DMS153 (cell line): Measurements from ENCODE around the gene EIF3L.

ENCODE experiments used
- DNase-seq: peaks from one replicate; lab custom pipeline; 2025; lab: John Stamatoyannopoulos, UW

Gene EIF3L

DNA sequence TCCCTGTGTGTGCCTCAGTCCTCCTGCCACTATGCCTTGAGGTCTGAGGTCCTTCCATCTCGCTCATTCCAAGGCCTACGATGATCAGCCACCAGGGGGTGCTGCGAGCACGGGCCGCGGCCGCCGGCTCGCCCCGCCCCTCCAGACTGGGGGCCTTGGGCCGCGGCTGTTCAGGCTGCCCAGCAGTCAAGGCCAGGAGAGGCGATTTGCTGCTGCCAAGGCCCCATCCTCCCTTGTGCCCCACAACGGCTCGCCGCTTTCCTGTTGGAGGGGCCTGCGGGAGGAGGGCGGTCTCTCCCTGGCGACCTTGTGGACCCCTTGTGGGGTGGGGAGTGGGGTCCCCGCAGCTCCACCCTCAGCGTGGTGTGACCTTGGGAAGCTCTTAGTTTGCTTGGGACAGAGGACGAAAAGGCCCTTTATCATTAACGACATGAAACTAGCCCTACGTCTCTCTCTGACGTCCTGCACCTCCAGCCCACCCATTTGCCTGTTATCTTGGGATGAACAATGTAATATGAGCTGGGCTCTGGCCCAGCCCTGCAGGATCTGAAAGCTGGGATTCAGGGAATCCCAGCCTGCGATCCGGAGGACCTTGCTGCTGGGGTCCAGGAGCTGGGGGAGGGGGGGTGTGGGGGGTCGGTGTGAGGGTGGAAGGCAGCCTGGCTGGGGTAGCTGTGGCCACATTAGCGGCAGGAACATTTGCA, 31.4 kb upstream of the EIF3L start:
- DNase-seq, result peak; percentile 58

DNA sequence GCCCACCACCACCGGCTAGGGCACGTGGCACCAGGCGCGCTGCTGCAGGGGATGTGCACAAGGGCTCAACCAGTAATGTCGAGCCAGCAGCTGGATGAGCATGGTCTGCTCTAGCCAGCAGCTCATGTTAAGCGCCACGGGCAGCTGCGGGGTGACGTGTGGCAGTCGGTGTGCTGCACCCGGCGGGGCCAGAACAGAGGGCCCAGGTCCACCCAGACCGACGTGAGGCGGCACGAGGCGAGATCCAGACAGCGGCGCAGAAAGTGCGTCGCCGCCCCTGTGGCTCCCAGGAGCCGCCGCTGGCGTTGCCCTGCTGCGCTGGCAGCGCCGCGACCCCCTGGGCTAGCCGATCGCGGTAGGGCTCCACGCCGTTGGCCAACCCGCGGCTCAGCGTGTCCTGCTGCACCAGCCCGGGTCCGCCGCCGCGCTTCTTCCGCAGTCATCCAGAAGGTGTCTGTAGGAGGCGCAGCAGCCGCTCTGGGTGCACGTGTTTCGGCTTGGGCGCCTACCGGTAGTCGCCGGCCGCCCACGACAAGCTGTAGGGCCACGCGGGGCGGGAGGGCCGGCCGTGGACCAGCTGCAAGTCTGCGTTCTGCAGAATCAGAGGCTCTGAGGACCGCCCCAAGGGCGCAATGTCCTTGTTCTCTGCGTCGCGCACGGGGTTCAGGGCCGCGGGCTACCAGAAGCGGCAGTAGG, 30.7 kb upstream of the EIF3L start:
- peak; percentile 6 for DNase-seq

DNA sequence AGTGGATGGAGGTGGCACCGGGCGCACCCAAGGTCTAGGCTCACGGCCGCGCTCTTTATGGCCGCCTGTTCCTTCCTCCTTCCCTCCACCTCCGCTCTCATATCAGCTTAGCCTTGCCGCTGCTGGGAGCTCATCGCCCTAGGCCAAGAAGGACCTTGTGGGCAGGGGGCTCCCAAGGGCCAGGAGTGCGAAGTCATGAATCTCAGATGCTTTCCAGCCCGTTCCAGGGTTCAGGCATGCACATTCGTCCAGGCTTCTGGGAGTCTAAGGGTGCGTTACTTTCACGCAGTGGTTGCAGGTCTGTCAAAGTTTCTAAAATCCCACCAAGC, 30.1 kb upstream of the EIF3L start:
- DNase-seq, result no peak

DNA sequence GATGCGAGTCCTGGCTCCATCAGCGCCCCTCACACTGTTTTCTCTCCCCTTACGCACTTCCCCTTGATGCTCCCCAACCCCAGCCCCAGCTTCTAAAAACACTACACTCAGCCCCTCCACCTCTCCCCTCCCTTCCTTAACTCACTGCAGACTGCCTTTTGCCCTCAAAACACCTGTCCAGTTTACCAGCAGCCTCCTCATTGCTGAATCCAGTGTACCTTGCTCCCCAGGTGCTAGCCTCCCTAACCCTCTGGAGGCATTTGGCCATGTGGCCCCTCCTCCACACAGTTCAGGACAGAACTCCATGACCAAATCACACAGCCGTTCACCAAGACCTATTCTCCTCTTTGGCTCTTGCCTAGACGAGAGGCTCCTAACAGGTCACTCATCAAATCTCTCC, 28.9 kb upstream of the EIF3L start:
- DNase-seq, result no peak

DNA sequence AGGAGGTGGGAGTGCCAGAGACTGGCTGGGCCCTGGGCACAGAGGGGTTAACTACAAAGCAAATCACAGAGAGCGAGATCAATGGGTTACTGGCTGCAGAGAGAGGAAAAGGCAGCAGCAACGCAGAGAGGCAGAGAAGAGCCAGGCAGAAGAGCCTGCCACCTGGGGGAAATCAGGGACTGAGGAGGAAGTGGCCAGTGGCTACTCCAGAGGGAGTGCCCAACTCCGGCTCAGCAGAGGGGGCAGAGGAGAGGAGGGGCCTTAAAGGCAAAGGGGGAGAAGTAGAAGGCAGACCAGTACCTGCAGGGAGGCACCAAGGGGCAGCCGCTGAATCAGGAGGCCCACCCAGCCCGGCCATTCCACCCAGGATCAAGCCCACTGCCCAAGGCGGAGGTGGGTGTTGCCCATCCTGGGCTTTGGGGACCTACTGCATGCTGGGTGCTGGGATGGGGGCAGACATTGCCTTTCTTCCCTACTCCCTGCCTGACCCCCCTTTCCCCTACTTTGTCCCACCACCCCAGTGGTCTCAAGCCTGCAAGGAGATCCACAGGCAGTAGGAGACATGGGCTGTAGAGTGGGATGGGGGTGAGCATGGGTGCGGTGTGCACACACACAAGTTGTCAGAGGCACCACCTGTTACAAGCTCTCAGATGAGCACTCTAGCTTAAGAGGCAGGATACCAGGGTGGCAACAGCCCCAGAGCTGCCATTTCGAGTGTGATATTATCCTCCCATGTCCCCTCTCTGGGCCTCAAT, 27.0 kb upstream of the EIF3L start:
- DNase-seq, result no peak

DNA sequence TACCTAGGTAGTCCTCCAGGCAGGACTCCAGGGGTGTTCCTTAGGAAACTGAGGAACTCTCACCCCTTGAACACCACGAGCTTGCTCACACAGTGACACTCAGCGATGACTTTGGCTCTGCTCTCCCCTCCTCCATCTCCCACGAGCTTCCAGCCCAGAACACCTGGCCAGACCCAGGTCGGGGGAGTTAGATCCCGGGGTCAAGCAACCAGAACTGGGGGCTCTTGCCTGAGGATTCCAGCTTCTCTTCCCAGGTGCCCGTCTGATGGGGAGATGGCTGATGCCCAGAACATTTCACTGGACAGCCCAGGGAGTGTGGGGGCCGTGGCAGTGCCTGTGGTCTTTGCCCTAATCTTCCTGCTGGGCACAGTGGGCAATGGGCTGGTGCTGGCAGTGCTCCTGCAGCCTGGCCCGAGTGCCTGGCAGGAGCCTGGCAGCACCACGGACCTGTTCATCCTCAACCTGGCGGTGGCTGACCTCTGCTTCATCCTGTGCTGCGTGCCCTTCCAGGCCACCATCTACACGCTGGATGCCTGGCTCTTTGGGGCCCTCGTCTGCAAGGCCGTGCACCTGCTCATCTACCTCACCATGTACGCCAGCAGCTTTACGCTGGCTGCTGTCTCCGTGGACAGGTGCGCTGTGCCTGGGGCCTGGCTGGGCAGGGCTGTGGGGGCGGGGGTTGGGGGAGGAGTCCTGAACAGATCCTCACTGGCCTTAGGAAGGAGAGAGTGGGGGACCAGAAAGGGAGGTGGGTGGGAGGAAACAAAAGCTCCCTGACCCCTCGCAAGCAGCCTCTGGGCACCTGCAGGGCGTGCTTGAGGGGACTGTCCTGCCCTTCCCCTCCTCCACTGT, 25.9 kb upstream of the EIF3L start, which contains the start of gene GALR3:
GALR3 (plus strand) TSS at position 249 of the 852 bp plus-strand sequence; CDS start at position 274, 25 bp downstream.
- peak; percentile 26 for DNase-seq

DNA sequence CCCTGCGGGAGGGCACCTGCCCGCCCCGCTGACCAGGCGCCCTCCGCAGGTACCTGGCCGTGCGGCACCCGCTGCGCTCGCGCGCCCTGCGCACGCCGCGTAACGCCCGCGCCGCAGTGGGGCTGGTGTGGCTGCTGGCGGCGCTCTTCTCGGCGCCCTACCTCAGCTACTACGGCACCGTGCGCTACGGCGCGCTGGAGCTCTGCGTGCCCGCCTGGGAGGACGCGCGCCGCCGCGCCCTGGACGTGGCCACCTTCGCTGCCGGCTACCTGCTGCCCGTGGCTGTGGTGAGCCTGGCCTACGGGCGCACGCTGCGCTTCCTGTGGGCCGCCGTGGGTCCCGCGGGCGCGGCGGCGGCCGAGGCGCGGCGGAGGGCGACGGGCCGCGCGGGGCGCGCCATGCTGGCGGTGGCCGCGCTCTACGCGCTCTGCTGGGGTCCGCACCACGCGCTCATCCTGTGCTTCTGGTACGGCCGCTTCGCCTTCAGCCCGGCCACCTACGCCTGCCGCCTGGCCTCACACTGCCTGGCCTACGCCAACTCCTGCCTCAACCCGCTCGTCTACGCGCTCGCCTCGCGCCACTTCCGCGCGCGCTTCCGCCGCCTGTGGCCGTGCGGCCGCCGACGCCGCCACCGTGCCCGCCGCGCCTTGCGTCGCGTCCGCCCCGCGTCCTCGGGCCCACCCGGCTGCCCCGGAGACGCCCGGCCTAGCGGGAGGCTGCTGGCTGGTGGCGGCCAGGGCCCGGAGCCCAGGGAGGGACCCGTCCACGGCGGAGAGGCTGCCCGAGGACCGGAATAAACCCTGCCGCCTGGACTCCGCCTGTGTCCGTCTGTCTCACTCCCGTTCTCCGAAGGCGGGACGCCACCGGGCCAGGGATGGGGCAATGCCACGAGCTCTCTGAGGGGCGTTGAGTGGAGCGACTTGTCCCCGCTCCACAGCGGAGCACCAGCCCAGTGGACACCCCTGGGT, 24.3 kb upstream of the EIF3L start:
- no peak for DNase-seq

DNA sequence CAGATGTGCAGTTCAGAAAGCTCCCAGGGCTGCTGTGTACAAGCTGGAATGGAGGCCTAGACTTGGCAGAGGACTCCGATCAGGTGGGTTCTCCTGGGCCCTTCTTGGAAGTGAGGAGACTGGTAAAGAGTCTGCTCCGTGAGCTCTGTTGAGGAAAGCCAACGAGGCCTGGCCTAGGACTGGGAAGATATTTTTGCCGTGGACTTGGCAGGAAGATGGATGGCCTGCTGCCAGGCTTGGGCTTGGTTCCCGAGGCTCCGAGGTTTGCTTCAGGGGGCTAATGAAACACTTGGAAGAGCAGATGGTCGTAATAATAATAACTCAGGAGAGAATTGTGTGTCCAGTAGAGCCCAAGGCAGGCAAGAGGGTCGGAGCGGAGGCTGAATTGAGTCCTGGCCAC, 22.2 kb upstream of the EIF3L start:
- no peak for DNase-seq

DNA sequence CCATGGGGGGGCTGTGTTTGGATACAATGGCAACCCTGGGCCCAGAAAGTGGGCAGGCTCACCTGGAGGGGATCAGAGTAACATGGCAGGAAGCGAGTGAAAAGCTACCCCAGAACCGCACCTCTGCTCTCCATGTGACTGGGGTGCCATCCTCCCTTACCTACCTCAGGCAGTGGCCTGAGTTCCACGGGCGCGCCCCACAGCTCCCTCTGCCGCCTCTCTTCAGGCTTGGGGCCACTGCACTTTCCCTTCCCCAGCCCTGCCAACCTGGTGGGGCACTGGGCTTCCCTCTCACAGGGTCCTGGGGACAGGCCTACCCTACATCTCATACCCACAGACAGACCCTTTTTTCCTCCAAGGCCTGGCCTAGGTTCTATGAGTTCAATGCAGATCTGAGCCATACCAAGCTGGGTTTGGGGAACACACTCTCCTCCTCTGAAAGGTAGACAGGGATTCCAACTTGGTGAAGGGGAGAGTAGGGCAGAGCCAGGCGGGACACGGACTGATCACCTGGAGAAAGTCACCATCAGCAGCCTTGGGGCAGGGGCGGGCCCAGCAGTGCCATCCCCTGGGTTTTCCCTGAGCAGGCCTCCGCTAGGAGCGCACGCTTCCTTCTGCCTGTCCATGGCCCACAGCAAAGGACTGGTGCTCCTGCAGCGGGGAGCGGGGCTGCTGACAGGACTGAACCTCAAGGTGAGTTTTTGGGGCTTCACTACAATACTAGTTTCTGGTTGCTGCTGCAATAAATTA, 19.0 kb upstream of the EIF3L start:
- no peak for DNase-seq

DNA sequence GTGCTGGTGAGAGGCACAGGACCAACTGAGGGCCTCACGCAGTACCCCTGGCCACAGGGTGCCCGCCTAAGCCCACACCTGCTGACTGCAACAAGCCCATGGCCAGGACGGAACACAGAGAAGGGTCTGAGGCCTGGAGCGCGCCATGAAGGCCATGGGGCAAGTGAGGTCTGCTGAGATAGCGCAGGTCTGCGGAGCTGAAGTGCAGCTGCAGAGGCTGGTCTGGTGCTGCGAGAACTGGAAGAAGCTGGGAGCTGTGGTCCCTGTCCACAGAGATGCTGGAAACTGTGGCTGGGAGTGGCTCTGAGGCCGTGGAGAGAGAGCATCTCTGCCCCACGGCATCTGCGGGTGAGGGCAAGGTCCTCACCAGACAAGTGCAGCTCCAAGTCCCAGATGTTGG, 17.7 kb upstream of the EIF3L start:
- DNase-seq, result no peak

DNA sequence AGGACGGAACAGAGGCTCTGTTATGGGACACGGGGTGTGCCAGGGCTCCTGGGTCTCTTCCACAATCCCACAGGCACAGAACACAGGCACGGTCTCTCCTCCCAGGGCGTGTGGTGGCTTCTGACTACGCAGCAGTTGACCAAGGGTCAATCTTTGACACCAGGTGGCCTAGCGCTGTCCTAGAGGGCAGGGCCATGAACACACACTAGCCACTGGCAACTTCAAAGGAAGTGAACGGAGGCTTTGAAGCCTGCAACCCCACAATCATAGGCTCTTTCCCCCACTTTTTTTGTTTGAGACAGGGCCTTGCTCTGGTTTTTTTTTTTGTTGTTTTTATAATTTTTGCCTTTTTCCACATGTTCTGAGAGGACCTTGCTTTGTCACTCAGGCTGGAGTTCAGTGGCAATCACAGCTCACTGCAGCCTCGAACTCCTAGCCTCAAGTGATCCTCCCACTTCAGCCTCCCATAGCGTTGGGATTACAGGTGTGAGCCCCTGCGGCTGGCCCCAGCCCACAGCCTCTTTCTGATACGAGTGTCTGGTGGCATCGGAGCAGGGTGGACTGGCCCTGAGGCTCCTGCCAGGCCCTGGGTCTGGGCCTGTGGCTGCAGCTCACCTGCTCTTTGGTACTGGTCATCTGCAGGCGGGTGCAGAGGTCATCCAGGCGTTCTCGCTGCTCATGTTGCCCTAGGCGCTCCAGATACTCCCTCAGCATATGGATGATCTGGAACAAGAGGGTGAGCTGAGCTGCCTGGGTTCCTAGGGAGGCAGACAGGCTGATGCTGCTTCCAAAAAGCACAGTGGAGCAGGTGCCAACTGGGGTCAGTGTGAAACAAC, 17.0 kb upstream of the EIF3L start:
- no peak for DNase-seq

DNA sequence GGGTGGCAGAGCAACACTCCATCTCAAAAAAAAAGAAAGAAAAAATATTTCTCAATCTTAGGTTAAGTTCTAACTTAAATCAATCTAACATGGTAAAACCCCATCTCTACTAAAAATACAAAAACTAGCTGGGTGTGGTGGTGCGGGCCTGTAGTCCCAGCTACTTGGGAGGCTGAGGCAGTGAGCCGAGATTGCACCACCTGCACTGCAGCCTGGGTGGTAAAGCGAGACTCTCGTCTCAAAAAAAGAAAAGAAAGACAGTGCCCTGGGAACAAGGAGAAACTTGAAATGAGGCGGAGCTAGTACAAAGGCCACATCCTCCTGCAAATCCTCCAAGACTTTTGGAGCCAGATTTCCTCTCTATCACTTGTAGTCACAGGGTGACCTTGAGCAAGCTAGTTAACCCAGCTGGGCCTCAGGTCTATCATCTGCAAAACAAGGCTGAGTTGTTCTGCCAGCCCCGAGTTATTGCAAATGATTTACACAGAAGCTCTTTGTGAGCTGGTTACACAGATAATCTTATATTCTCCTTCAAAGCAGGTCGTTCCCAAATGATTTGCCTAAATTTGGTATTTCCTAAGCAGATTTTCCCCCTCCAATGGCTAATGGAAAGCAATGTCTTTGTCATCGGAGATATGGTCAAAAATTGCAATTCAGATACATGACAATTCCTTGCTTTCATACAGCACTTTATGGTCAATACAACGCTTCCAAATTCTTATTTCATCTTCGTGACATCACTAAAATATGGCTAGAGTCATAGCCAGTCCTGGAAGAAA, 7.0 kb upstream of the EIF3L start:
- DNase-seq, result no peak

DNA sequence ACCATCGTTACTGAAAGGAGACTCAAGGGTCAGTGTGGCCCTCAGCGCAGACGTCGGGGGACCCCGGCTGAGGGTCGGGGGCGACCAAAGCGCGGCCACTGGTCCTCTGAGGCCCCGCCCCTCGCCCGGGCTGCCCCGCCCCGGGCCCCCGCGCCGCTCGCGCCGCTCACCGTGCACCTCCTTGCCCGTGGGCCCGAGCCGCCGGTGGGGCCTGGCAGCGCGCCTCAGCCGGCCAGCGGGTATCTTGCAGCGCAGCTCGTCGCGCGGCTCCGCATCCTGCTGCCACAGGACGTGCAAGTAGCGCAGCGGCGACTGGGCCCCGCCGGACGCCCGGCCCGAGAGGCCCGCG, 5.5 kb upstream of the EIF3L start:
- peak; percentile 40 for DNase-seq

DNA sequence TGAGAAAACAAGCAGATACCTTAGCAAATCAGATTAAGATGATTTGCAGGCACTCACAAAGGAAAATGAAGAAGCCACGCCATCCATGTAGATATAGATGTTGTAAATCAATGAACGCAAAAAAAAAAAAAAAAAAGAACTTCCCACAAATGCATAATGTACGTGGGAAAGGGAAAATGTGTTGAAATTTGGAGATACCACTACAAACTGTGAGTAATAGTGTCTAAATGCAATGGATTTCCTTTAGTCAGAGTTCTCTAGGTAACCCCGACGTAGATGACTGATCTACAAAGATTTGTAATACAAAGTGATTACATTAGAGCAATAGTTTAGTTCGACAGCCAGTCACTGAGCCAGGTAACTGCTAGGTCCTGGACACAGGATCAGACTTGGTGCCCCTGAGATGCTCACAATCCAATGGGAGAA, 4.3 kb upstream of the EIF3L start:
- no peak for DNase-seq

DNA sequence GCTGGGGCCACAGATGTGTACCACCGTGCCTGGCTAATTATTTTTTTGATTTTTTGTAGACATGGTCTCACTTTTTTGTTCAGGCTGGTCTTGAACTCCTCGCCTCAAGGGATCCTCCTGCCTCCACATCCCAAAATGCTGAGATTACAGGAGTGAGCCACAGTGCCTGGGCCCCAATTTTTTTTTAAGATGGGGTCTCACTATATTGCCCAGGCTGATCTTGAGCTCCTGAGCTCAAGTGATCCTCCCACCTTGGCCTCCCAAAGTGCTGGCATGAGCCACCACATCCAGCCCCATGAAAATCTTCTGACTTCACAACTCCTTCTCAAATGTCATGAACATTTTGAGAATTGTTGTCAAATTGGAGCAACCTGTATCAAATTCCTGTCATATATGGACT, 2.8 kb upstream of the EIF3L start:
- DNase-seq, result no peak

DNA sequence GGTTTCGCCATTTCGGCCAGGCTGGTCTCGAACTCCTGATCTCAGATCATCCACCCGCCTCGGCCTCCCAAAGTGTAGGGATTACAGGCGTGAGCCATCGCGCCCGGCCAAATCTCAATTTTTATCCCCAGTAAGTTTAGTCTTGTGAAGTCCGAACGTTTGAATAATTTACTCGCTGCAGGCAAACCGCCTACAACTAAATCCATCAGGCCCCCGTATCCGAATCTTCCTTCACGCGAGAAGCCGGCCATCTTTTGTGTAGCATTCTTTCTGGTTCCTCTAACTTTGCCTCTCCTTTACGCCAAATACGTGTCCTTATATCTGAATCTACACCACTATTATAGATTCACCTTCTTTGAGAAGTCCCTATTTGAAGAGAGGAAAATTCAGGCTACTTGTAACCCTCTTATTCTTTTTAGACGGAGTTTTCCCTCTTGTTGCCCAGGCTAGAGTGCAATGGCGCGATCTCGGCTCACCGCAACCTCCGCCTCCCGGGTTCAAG, 581 bp upstream of the EIF3L start:
- DNase-seq, result no peak

DNA sequence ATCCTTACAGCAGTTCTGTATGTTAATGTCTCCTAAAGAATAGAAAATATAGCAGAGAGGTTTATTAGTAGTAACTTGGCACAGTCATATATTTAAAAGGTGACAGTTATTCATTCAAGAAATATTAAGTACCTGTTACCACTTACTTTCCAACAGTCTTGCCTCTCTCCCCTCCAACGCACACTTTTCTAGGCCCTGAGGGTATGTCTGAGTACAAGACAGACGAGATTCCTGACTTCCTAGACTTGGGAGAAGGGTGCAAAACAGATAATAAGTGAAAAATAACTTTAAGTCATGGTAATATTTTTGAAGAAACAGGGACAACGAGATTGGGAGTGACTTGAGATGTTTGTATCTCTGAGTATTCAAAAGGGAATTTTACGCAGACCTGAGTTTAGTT, 1.6 kb downstream of the EIF3L start:
- DNase-seq, result no peak

DNA sequence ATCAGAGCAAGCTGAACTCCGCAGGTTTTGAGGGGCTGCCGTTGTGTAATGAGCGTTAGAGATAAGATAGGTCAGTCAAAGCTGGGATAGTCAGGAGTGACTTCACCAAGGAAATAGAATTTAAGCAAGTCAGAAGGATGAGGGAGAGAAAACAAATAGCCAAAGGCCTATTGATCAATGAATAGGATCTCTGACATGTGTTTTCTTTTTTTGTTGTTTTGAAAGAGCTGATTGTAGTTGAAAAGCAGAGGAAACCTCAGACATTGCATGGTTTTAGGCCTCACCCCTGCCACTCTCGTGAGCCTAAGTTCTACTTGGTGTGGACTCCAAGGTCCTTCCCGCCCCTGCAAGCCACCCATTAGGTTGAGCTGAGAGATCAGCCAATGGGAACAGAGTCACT, 3.2 kb downstream of the EIF3L start:
- DNase-seq, result no peak
